Activated CD8-positive, alpha-beta memory T cell treated with anti-CD3 and anti-CD28 coated beads, Interleukin-2, amount 10 ng/mL, durations not matched to agents 7 days and 5 days (primary cell): ENCODE measurements around the gene CLK3. TPM values are rescaled to one million over a fixed set of nuclear protein-coding genes. Genes with fewer than 3 reads are reported as not detected.

Experiments
- ATAC-seq: fragments of 150-1000 bp; cut with Tn5 transposase; one replicate; pipeline ENCODE4 v1.10.0; 2021; ENCODE audit warnings: moderate library complexity
- CTCF ChIA-PET: fragments of 350-600 bp; sonication (Branson Sonifier 250); formaldehyde crosslinking; loops from one replicate; lab custom pipeline; 2021; ENCODE audit warnings: antibody characterized with exemption; lab: Charles Lee
- DNase-seq: peaks from one replicate; pipeline ENCODE4 v3.0.0-alpha.2; 2020
- H3K27ac Mint-ChIP-seq: one replicate; pipeline ENCODE4 v1.8.0; 2021; ENCODE audit warnings: mild to moderate bottlenecking, mixed read lengths
- H3K27me3 Mint-ChIP-seq: one replicate; pipeline ENCODE4 v1.8.0; 2021; ENCODE audit warnings: mixed read lengths
- H3K36me3 Mint-ChIP-seq: one replicate; pipeline ENCODE4 v1.8.0; 2021; ENCODE audit warnings: mild to moderate bottlenecking, mixed read lengths
- H3K4me1 Mint-ChIP-seq: one replicate; pipeline ENCODE4 v1.8.0; 2021; ENCODE audit warnings: mixed read lengths
- H3K4me3 Mint-ChIP-seq: one replicate; pipeline ENCODE4 v1.8.0; 2021; ENCODE audit warnings: mild to moderate bottlenecking, moderate library complexity, mixed read lengths
- H3K9me3 Mint-ChIP-seq: one replicate; pipeline ENCODE4 v1.8.0; 2022; ENCODE audit warnings: low read depth, mixed read lengths
- total RNA-seq, 2 experiments: library from RNA; stranded (reverse); gene quantifications; one replicate each; pipeline ENCODE4 v1.2.3, GENCODE V29; 2021

The CLK3 gene
- total RNA-seq, 2 experiments from 2014 or later = 120 to 140 TPM

DNA sequence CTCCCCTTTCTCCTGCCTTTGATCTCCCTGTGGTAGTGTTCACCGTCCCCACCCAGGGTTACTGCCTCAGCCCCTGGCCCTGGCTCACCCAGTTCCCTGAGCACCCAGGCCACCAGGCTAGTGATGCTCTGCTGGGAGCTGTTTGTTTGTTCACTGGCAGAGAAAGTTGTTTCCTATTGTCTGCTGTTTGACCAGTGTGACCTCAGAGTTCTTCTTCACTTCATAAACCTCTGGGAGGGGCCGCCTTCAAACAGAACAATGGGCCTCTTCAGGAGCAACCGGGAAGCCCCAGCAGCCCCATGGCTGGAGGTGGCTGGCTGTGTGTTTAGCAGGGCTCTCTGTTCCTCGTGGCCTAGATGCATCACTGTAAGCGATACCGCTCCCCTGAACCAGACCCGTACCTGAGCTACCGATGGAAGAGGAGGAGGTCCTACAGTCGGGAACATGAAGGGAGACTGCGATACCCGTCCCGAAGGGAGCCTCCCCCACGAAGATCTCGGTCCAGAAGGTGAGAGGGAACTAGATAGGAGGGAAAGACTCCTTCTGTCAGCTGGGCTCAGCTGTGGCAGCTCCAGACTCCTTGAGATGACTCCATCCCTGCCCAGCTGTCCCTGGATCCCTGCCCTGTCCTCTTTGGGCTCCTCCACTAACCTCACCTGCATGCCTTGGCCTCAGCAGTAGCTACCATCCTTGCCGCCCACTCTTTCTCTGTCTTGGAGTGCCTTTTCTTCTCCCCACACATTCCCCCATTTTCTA lies 3.4 kb downstream of the CLK3 start:
- H3K36me3 Mint-ChIP-seq = peaks cover 53% of the 10 kb centered on the region
- H3K4me1 Mint-ChIP-seq = peaks cover 43% of the 10 kb centered on the region
- CTCF ChIA-PET = interaction anchor here (0.6 to 13.1 kb wide), 6 partner anchors 8 to 423 kb away, joined by 3 to 172 read pairs (median 3); no protein-coding TSS in a partner anchor

DNA sequence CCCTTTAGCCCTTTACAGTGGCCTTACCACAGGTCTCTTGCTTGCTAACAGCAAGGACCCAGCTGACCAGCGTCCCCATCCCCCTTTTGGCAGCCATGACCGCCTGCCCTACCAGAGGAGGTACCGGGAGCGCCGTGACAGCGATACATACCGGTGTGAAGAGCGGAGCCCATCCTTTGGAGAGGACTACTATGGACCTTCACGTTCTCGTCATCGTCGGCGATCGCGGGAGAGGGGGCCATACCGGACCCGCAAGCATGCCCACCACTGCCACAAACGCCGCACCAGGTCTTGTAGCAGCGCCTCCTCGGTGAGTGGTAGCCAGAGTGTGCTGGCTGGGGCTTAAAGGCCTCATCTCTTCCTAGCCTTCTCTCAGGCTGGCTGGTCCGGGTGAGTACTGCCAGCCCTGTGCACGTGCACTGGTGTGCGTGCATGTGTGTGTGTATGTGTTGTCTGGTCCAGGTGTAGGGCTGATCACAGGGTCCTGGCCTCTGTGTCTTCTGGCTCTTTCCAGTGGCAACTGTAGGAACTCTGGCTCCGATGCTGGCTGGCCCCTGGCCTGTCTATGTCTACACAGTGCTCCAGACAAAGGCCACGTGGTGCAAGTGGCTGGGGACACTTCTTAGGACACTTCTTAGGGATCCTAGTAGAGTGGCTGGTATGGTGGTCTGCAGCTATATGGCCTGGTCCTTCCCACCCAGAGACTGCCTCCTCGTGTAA lies 4.4 kb downstream of the CLK3 start:
- Mint-ChIP-seq H3K4me1 (peaks cover 41% of the 10 kb centered on the region), H3K36me3 (peaks cover 61% of the 10 kb centered on the region), H3K9me3 (no peaks in the 10 kb centered on the region), H3K27me3 (no peaks in the 10 kb centered on the region), H3K4me3 (no peak overlapping the region), H3K27ac (no peak overlapping the region)
- DNase-seq (no peak), ATAC-seq (no peak)
- CTCF ChIA-PET = interaction anchor here (1.8 to 13.1 kb wide), 2 partner anchors 14 to 21 kb away, joined by 8 to 172 read pairs; no protein-coding TSS in a partner anchor

More for the DNA sequence above, 3.4 kb downstream of the CLK3 start:
- no peaks in the 10 kb centered on the region for H3K27me3 Mint-ChIP-seq
- H3K4me3 Mint-ChIP-seq = no peak overlapping the region
- ATAC-seq = no peak
- H3K9me3 Mint-ChIP-seq = no peaks in the 10 kb centered on the region
- H3K27ac Mint-ChIP-seq = peak overlapping the region; percentile 45
- no peak for DNase-seq

DNA sequence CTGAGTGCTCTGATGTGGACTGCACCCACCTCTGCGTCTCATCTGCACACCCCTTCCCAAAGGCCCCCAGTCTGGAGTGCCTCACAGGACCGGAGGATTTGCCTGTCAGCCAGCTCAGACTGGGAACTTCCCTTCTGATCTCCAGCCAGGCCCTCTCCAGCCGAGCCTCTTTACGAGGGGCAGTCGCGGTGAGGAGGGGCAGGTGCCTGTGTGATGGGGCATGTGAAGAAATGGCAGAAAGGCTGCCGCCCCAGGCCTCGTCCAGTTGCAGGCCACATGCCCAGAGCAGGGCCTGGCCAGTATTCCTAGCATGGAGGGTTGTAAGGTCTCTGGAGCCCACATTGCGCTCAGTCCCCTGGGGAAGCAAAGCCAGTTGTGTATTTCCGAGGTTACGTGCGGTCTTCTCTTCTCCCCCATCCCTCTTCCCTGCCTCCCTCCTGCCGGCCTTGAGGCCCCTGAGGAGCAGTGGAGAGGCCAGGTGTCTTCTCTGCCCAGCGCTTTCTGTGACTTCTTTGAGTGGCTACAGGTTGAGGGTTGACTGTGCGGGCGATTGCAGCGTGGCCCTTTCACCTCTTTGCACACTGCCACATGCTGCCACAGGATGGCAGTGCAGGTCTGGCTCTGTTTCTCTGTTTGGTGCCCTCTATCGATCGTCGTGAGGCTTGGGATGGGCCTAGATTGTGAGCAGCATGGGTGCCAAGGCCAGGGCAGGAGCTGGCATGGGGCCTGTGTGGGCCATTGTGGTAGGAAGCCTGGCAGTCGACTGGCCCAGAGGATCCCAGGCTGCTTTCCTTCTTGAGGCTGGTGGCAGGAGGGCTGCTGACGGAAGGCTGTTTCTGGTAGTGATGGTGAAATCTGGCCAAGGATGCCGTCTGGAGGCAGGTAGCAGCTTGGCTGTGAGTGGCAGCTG lies 5.3 kb downstream of the CLK3 start:
- no peaks in the 10 kb centered on the region for H3K27me3 Mint-ChIP-seq
- no peak overlapping the region for H3K27ac Mint-ChIP-seq
- peak; percentile 87 for DNase-seq
- CTCF ChIA-PET = interaction anchor here (0.6 to 13.1 kb wide), 18 partner anchors 13 to 251 kb away, joined by 3 to 172 read pairs (median 4); no protein-coding TSS in a partner anchor
- H3K4me3 Mint-ChIP-seq = no peak overlapping the region
- H3K4me1 Mint-ChIP-seq = peaks cover 45% of the 10 kb centered on the region
- ATAC-seq = peak; percentile 83
- peaks cover 65% of the 10 kb centered on the region for H3K36me3 Mint-ChIP-seq
- H3K9me3 Mint-ChIP-seq = no peaks in the 10 kb centered on the region

DNA sequence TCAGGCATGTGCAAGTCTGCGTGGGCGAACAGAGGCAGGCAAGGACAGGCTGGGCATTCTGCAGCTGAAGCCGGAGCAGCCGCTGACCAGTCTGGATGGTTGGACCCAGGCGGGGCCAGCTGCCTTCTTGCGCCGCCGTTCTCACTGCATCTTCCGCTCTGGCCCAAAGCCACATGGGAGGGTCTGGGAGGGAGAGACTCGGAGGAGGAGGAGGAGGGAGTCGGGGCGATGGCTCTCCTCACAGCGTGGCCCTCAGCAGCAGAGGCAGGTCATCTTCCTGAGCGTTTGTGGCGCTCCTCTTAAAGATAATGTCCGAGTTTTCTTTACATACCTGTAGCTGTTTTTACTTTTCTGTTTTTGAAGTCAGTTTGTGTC lies 5.9 kb downstream of the CLK3 start:
- Mint-ChIP-seq H3K27me3 (no peaks in the 10 kb centered on the region), H3K36me3 (peaks cover 61% of the 10 kb centered on the region), H3K4me1 (peaks cover 49% of the 10 kb centered on the region), H3K9me3 (no peaks in the 10 kb centered on the region), H3K27ac (no peak overlapping the region), H3K4me3 (no peak overlapping the region)
- ATAC-seq (no peak), DNase-seq (no peak)
- CTCF ChIA-PET = interaction anchor here (0.6 to 13.1 kb wide), 18 partner anchors 12 to 252 kb away, joined by 3 to 172 read pairs (median 4); no protein-coding TSS in a partner anchor

DNA sequence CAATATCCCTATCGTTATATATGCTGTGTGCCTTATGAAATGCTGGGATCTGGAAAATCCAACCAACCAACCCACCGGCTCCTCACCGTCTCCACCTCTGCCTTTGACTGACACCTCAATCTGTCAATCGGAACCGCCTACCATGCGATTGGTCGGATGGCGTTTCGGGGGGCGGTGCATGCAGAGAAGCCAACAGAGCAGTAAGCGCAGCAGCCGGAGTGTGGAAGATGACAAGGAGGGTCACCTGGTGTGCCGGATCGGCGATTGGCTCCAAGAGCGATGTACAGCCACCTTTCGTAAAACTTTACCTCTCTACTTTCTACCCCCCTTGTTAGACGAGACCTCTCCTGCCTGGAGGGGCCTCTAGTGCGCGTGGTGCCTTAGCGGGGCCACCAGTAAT lies 6.3 kb downstream of the CLK3 start:
- H3K4me3 Mint-ChIP-seq = no peak overlapping the region
- CTCF ChIA-PET = interaction anchor here (0.7 to 13.1 kb wide), 10 partner anchors 8 to 249 kb away, joined by 3 to 172 read pairs (median 6); no protein-coding TSS in a partner anchor
- no peak for DNase-seq
- H3K27me3 Mint-ChIP-seq = no peaks in the 10 kb centered on the region
- peaks cover 57% of the 10 kb centered on the region for H3K36me3 Mint-ChIP-seq
- ATAC-seq = no peak
- peaks cover 49% of the 10 kb centered on the region for H3K4me1 Mint-ChIP-seq
- no peaks in the 10 kb centered on the region for H3K9me3 Mint-ChIP-seq
- H3K27ac Mint-ChIP-seq = no peak overlapping the region

DNA sequence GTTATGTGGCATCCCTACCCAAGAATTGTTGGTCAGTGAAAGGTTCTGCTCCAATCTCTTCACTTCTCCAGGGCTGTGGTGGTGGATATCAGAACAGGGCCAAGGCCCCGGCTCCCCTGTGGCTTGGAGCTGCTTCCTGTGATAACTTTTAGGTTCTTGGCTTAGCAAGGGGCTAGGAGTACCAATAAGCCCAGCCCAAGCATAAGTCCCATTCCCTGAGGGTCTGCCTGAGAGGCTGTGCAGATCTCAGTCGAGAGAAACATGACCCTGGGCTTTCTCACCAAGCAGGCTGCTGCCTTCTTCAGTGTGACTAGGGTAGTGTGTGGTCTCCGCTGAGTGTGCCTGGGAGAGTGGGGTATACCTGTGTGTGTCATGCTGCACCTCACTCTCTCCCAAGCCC lies 7.1 kb downstream of the CLK3 start:
- Mint-ChIP-seq H3K4me3 (no peak overlapping the region), H3K9me3 (no peaks in the 10 kb centered on the region), H3K4me1 (peaks cover 47% of the 10 kb centered on the region), H3K36me3 (peaks cover 56% of the 10 kb centered on the region), H3K27me3 (no peaks in the 10 kb centered on the region), H3K27ac (no peak overlapping the region)
- no peak for ATAC-seq
- CTCF ChIA-PET = interaction anchor here (0.7 to 13.1 kb wide), 7 partner anchors 9 to 250 kb away, joined by 3 to 172 read pairs (median 12); no protein-coding TSS in a partner anchor
- DNase-seq = no peak

DNA sequence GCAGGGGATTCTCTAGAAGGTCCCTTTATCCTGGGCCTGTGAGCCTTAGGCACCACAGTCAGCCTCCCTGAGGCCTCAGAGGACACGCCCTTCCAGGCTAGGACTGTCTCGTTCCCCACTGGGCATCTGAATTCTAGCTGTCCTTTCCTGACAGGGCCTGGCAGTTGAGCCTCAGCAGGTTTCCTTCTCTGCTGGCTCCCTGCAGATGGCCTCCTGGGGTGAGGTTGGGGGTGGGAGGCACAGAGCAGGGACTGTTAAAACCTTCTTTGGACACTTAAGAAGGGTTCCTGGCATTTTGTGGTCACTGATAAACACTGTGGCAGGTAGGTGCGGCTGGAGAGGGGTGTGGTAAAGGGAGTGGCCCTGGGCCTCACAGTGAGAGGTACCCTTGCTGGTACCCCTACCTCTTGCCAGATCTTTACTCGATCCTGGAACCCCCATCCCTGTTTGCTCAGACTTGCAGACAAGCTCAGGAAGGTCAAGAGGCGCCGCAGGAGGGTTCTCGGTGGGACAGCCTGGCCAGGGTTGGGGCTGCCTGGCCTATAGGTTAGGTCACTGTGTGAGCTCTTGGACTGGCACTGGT lies 8.5 kb downstream of the CLK3 start:
- Mint-ChIP-seq H3K9me3 (no peaks in the 10 kb centered on the region), H3K27ac (no peak overlapping the region), H3K4me3 (no peak overlapping the region), H3K27me3 (no peaks in the 10 kb centered on the region), H3K36me3 (peaks cover 68% of the 10 kb centered on the region), H3K4me1 (peaks cover 36% of the 10 kb centered on the region)
- no peak for DNase-seq
- no peak for ATAC-seq
- CTCF ChIA-PET = interaction anchor here (0.9 to 13.1 kb wide), 8 partner anchors 10 to 282 kb away, joined by 3 to 172 read pairs (median 4); partner anchors contain the start of gene FAM219B

DNA sequence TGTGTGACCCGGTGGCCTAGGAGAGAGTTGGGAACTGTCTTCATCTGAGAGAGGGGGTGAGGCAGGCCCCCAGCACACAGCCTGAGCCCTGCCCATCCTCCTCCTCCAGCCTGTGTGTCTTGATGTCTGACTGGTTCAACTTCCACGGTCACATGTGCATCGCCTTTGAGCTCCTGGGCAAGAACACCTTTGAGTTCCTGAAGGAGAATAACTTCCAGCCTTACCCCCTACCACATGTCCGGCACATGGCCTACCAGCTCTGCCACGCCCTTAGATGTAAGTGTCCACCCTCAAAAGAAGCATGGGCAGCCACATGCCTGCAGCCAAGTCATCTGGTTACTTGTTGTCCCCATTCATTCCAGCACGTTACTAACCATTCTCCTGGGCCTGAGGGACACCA lies 10.1 kb downstream of the CLK3 start:
- ATAC-seq (no peak), DNase-seq (no peak)
- CTCF ChIA-PET = interaction anchor here (1.1 to 13.1 kb wide), 5 partner anchors 8 to 244 kb away, joined by 3 to 172 read pairs (median 3); no protein-coding TSS in a partner anchor
- H3K36me3 Mint-ChIP-seq = peaks cover 59% of the 10 kb centered on the region
- peaks cover 26% of the 10 kb centered on the region for H3K4me1 Mint-ChIP-seq
- no peaks in the 10 kb centered on the region for H3K27me3 Mint-ChIP-seq
- no peaks in the 10 kb centered on the region for H3K9me3 Mint-ChIP-seq
- no peak overlapping the region for H3K27ac Mint-ChIP-seq
- no peak overlapping the region for H3K4me3 Mint-ChIP-seq

DNA sequence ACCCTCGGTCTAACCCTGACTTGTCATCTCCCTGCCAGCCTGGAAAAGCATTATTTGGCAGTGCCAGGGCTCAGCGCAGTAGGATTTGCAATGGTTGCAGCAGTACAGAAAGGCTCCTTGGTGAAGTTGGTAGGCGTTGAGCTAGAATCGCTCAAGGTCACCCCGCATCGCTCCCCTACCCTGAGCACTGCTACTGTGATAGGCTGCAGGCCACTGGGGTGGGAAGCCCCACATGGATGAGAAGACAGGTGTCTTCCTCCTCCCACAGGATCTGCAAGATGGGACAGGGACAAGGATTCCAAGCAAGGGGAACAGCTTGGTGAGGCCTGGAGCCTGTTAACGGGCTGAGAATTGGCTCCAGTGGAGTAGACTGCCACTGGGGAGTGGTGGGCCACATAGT lies 10.7 kb downstream of the CLK3 start:
- H3K27ac Mint-ChIP-seq = peak overlapping the region; percentile 57

DNA sequence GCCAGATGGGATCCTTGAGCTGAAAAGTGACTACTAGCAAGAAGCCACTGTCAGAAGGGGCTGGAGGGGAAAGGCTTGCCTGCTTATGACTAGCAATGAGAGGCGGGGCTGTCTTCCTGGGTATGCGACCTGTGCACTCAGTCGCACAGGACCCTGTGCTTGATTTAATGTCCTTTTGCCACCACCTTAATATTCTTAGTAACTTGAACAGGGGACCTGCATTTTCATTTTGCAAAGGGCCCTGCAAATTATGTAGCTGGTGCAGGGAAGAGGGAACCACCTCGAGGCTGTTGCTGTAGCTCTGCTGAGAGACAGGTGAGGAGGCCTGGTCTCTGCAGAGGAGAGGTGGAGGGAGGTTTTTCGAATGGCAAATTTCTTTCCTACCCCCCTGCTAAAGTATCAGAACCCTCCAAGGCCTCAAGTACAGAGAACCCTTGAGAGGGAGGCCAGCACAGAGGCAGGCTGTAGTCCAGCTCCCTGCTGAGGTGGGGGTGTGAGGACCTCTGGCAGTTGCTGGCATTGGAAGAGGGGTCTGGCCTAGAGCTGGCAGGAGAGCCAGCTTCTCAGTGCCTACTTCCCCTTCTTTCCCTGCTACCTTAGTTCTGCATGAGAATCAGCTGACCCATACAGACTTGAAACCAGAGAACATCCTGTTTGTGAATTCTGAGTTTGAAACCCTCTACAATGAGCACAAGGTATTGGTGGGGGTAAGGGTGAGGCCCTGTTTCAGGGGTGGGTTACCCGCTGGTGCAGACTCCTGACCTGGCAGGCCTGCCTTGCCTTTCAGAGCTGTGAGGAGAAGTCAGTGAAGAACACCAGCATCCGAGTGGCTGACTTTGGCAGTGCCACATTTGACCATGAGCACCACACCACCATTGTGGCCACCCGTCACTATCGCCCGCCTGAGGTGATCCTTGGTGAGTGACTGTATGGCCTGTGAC lies 11.4 kb downstream of the CLK3 start:
- Mint-ChIP-seq H3K27ac (peak overlapping the region; percentile 71), H3K27me3 (no peaks in the 10 kb centered on the region), H3K9me3 (no peaks in the 10 kb centered on the region), H3K4me3 (no peak overlapping the region), H3K36me3 (peaks cover 47% of the 10 kb centered on the region), H3K4me1 (peaks cover 20% of the 10 kb centered on the region)
- ATAC-seq = peak; percentile 24
- no peak for DNase-seq
- CTCF ChIA-PET = interaction anchor here (0.6 to 2.2 kb wide), 8 partner anchors 8 to 324 kb away, joined by 3 to 8 read pairs (median 4); no protein-coding TSS in a partner anchor

More for the DNA sequence above, 10.7 kb downstream of the CLK3 start:
- no peak overlapping the region for H3K4me3 Mint-ChIP-seq
- no peaks in the 10 kb centered on the region for H3K27me3 Mint-ChIP-seq
- no peaks in the 10 kb centered on the region for H3K9me3 Mint-ChIP-seq
- ATAC-seq (no peak), DNase-seq (no peak)
- peaks cover 20% of the 10 kb centered on the region for H3K4me1 Mint-ChIP-seq
- H3K36me3 Mint-ChIP-seq = peaks cover 53% of the 10 kb centered on the region
- CTCF ChIA-PET = interaction anchor here (0.8 to 2.2 kb wide), 6 partner anchors 9 to 324 kb away, joined by 3 to 8 read pairs (median 4); no protein-coding TSS in a partner anchor

DNA sequence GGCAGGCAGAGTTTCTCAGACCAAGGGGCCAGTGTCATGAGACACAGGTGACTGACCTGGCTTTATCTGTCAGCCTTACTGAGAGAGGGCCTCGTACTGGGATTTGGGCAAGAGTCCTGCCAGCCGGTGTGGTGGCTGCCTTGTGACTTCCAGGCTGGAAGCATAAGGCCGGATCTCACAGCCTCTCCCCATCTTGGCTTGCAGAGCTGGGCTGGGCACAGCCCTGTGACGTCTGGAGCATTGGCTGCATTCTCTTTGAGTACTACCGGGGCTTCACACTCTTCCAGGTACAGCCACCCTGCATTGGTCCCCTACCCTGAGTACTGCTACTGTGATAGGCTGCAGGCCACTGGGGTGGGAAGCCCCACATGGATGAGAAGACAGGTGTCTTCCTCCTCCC lies 12.1 kb downstream of the CLK3 start:
- Mint-ChIP-seq H3K4me1 (peaks cover 20% of the 10 kb centered on the region), H3K9me3 (no peaks in the 10 kb centered on the region), H3K27me3 (no peaks in the 10 kb centered on the region), H3K27ac (peak overlapping the region; percentile 71), H3K36me3 (peaks cover 40% of the 10 kb centered on the region), H3K4me3 (no peak overlapping the region)
- CTCF ChIA-PET = interaction anchor here (1.5 to 2.2 kb wide), 3 partner anchors 11 to 143 kb away, joined by 4 to 8 read pairs (median 5); no protein-coding TSS in a partner anchor
- no peak for ATAC-seq
- DNase-seq = no peak
